Calu3 (cell line): ENCODE results near the gene CDT1. TPM values are rescaled to one million over a fixed set of nuclear protein-coding genes. Genes with fewer than 3 reads are reported as not detected.
"Not testable (repeated sequence)": the region's sequence is repeated elsewhere in the genome, so short reads cannot be mapped to it uniquely, and the experiment has no call there.

ENCODE experiments used
- BruUV-seq: library from RNA; stranded (reverse); fragments of 400-500 nt; replicated peaks from 2 replicates; lab custom pipeline; 2021; lab: Mats Ljungman, UMichigan
- CTCF ChIA-PET: fragments of 300-600 bp; sonication (Branson Sonifier 250); formaldehyde crosslinking; loops from one replicate; lab custom pipeline; 2022; ENCODE audit warnings: antibody characterized with exemption; lab: Charles Lee
- DNase-seq: peaks from one replicate; pipeline ENCODE4 v3.0.0; 2022
- H3K27ac Mint-ChIP-seq: one replicate; pipeline ENCODE4 v1.8.0; 2022; ENCODE audit warnings: mixed read lengths; ENCODE audit not compliant: unreplicated experiment
- H3K27me3 Mint-ChIP-seq: one replicate; pipeline ENCODE4 v1.8.0; 2022; ENCODE audit warnings: mixed read lengths; ENCODE audit not compliant: unreplicated experiment
- H3K36me3 Mint-ChIP-seq: one replicate; pipeline ENCODE4 v1.8.0; 2022; ENCODE audit warnings: mild to moderate bottlenecking, moderate library complexity, mixed read lengths; ENCODE audit not compliant: insufficient read depth, unreplicated experiment
- H3K4me1 Mint-ChIP-seq: one replicate; pipeline ENCODE4 v1.8.0; 2022; ENCODE audit warnings: mild to moderate bottlenecking, low read depth, mixed read lengths; ENCODE audit not compliant: unreplicated experiment
- H3K4me3 Mint-ChIP-seq: one replicate; pipeline ENCODE4 v1.8.0; 2022; ENCODE audit warnings: mild to moderate bottlenecking, low read depth, moderate library complexity, mixed read lengths; ENCODE audit not compliant: unreplicated experiment
- H3K9me3 Mint-ChIP-seq: one replicate; pipeline ENCODE4 v1.8.0; 2022; ENCODE audit warnings: low read depth, mixed read lengths; ENCODE audit not compliant: unreplicated experiment
- CTCF ChIP-seq: fragments of 200-600 bp; IDR thresholded peaks from one replicate; pipeline ENCODE4 v1.8.0; 2022; ENCODE audit warnings: antibody characterized with exemption; ENCODE audit not compliant: unreplicated experiment
- intact Hi-C: fragments of 100-400 bp; cut with micrococcal nuclease; formaldehyde crosslinking; loops from one replicate; pipeline ENCODE4 v1.10.0; 2022; ENCODE audit not compliant: unreplicated experiment
- total RNA-seq: library from RNA; stranded (reverse); gene quantifications from 2 replicates; pipeline ENCODE4 v1.2.3, GENCODE V29; 2022

The CDT1 gene
- total RNA-seq, 1 experiment from 2014 or later: 74.8 TPM

GRCh38 chr16:88821168-88821850 lies 17.7 kb downstream of the CDT1 start:
- DNase-seq: no peak
- Mint-ChIP-seq H3K27me3 (no peaks in the 10 kb centered on the region), H3K9me3 (no peaks in the 10 kb centered on the region), H3K36me3 (peaks cover 8% of the 10 kb centered on the region), H3K4me1 (no peaks in the 10 kb centered on the region), H3K4me3 (no peak overlapping the region), H3K27ac (no peak overlapping the region)
- intact Hi-C loops: no loop called here
- TF ChIP-seq CTCF: no peak
- no TSS peak for BruUV-seq
- CTCF ChIA-PET: no interaction called here

- no peak for DNase-seq
- no peak for TF ChIP-seq CTCF
- intact Hi-C loops: no loop called here
- Mint-ChIP-seq H3K4me1 (no peaks in the 10 kb centered on the region), H3K9me3 (no peaks in the 10 kb centered on the region), H3K27me3 (no peaks in the 10 kb centered on the region), H3K27ac (no peak overlapping the region), H3K4me3 (no peak overlapping the region), H3K36me3 (peaks cover 6% of the 10 kb centered on the region)
- BruUV-seq: no TSS peak
- CTCF ChIA-PET: no interaction called here
These were observed 18.9 kb downstream of the CDT1 start for GRCh38 chr16:88822281-88823040.

- H3K27me3 Mint-ChIP-seq, H3K4me3 Mint-ChIP-seq, CTCF ChIA-PET, intact Hi-C loops, BruUV-seq, DNase-seq, H3K4me1 Mint-ChIP-seq, H3K27ac Mint-ChIP-seq, H3K36me3 Mint-ChIP-seq, H3K9me3 Mint-ChIP-seq: not testable (repeated sequence)
These were observed 20.1 kb downstream of the CDT1 start for GRCh38 chr16:88823646-88824045.

GRCh38 chr16:88824256-88825077 lies 20.9 kb downstream of the CDT1 start:
- CTCF ChIA-PET: interaction anchor here (0.7 to 0.9 kb wide), 2 partner anchors 16 to 1127 kb away, joined by 5 read pairs; no protein-coding TSS in a partner anchor

More at GRCh38 chr16:88824256-88825077, 20.9 kb downstream of the CDT1 start:
- intact Hi-C loops: no loop called here
- Mint-ChIP-seq H3K27me3 (no peaks in the 10 kb centered on the region), H3K36me3 (peaks cover 12% of the 10 kb centered on the region), H3K4me1 (no peaks in the 10 kb centered on the region), H3K4me3 (no peak overlapping the region), H3K9me3 (no peaks in the 10 kb centered on the region), H3K27ac (no peak overlapping the region)
- DNase-seq: no peak
- TF ChIP-seq CTCF: no peak
- no TSS peak for BruUV-seq
